ENCODE results near the gene CHRND.

The CHRND gene

DNA sequence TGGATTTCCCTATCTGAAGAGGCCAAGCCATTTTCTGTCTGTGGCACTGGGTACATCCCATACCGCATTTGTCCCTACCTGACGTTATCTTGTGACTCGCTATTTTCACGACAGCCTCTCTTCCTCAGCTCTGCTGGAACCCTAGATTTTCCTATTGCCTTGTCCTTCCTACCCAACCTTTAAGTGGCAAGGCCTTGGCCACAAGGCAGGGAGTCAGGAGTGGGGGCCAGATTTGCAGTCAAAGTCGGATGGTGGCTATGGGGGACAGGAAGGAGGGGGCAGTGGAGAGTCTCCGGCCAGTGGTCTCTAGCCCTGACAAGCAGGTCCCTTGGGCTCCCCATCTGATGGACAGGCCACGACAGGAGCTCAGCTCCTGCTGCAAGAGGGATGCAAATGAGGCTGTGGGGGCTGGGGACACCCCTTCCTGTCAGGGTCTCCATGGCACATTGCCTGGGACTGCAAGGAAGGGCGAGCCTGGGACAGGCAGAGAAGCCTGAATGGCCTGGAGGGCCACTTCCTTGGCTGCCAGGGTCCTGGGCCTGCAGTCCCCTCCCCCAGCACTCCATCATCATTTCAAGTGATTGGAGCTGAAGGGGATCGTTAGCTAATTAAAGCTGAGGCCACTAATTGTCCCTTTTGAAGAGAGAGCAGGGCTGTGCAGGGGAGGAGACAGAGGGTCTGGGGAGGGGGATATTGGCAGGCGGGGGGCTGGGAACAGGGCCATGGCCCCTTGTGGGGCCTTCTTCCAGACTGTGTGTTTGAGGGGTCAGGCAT, 32.1 kb upstream of the CHRND start:
- Mint-ChIP-seq H3K36me3 (no peaks in the 10 kb centered on the region), H3K4me3 (no peak overlapping the region), H3K27ac (no peak overlapping the region), H3K27me3 (peaks cover 4% of the 10 kb centered on the region), H3K9me3 (ENCODE audit: low read depth) (no peaks in the 10 kb centered on the region), H3K4me1 (ENCODE audit: low read depth) (no peaks in the 10 kb centered on the region)

DNA sequence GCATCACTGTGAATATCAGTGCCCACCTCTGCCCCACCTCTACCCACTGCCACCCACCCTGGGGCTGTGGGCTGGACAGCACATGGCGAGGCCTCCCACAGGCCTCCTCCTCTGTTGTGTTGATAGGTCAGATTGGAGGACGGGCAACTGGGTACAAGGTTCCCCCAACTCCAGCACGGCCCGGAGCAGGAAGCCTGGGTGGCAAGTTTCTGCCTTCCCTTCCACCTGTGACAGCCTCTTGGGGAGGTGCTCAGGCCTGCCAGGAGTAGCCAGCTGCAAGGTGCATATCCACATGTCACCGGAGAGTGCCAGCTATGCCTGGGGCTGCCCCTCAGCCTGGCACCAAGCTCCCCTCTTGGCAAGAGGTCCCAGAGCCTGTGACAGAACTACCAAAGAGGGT, 31.4 kb upstream of the CHRND start:
- Mint-ChIP-seq H3K27me3 (no peaks in the 10 kb centered on the region), H3K4me1 (ENCODE audit: low read depth) (no peaks in the 10 kb centered on the region)

GRCh38 chr2:232495292-232495691, 30.7 kb upstream of the CHRND start:
- H3K4me3 Mint-ChIP-seq: no peak overlapping the region
- no peak overlapping the region for H3K27ac Mint-ChIP-seq
- no peaks in the 10 kb centered on the region for H3K36me3 Mint-ChIP-seq
- no peaks in the 10 kb centered on the region for H3K4me1 Mint-ChIP-seq (ENCODE audit: low read depth)
- no peaks in the 10 kb centered on the region for H3K9me3 Mint-ChIP-seq (ENCODE audit: low read depth)
- no peaks in the 10 kb centered on the region for H3K27me3 Mint-ChIP-seq

More for the DNA sequence above, 31.4 kb upstream of the CHRND start:
- no peaks in the 10 kb centered on the region for H3K36me3 Mint-ChIP-seq
- H3K9me3 Mint-ChIP-seq (ENCODE audit: low read depth): no peaks in the 10 kb centered on the region
- H3K27ac Mint-ChIP-seq: no peak overlapping the region
- H3K4me3 Mint-ChIP-seq: no peak overlapping the region

GRCh38 chr2:232496501-232497270, 29.3 kb upstream of the CHRND start:
- H3K4me3 Mint-ChIP-seq: no peak overlapping the region

GRCh38 chr2:232497348-232497747, 28.6 kb upstream of the CHRND start:
- H3K27ac Mint-ChIP-seq: no peak overlapping the region
- H3K36me3 Mint-ChIP-seq: no peaks in the 10 kb centered on the region
- peaks cover 1% of the 10 kb centered on the region for H3K27me3 Mint-ChIP-seq
- H3K9me3 Mint-ChIP-seq (ENCODE audit: low read depth): no peaks in the 10 kb centered on the region
- peaks cover 1% of the 10 kb centered on the region for H3K4me1 Mint-ChIP-seq (ENCODE audit: low read depth)
- no peak overlapping the region for H3K4me3 Mint-ChIP-seq

More at GRCh38 chr2:232496501-232497270, 29.3 kb upstream of the CHRND start:
- Mint-ChIP-seq H3K4me1 (ENCODE audit: low read depth) (no peaks in the 10 kb centered on the region), H3K36me3 (no peaks in the 10 kb centered on the region), H3K27me3 (no peaks in the 10 kb centered on the region), H3K9me3 (ENCODE audit: low read depth) (no peaks in the 10 kb centered on the region), H3K27ac (no peak overlapping the region)

GRCh38 chr2:232498452-232498851, 27.5 kb upstream of the CHRND start:
- no peaks in the 10 kb centered on the region for H3K9me3 Mint-ChIP-seq (ENCODE audit: low read depth)
- H3K36me3 Mint-ChIP-seq: no peaks in the 10 kb centered on the region
- H3K27me3 Mint-ChIP-seq: peaks cover 4% of the 10 kb centered on the region
- peaks cover 4% of the 10 kb centered on the region for H3K4me1 Mint-ChIP-seq (ENCODE audit: low read depth)
- H3K4me3 Mint-ChIP-seq: no peak overlapping the region
- no peak overlapping the region for H3K27ac Mint-ChIP-seq

DNA sequence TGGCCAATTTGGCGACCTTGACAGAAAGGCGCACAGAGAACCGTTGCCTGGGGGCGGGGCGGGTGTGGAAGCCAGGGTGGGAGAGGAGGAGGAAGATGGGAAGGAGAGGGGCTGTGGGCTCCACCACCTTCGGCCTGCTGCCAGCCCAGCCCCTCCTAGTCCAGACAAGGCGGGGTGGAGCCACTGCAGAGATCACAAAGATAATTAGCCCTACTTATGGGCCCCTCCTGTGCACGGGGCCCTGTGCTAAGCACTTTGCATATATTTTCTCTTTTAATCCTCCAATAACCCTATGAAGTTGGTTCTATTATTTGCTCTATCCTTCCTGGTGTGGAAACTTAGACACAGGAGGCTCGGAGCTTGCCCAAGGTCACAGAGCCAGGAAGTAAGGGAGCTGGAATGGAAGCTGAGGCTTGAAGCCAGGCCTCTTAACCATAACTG, 24.6 kb upstream of the CHRND start:
- H3K4me1 Mint-ChIP-seq (ENCODE audit: low read depth): peaks cover 4% of the 10 kb centered on the region
- no peaks in the 10 kb centered on the region for H3K36me3 Mint-ChIP-seq
- no peak overlapping the region for H3K27ac Mint-ChIP-seq
- no peak overlapping the region for H3K4me3 Mint-ChIP-seq
- peaks cover 7% of the 10 kb centered on the region for H3K27me3 Mint-ChIP-seq
- H3K9me3 Mint-ChIP-seq (ENCODE audit: low read depth): no peaks in the 10 kb centered on the region

DNA sequence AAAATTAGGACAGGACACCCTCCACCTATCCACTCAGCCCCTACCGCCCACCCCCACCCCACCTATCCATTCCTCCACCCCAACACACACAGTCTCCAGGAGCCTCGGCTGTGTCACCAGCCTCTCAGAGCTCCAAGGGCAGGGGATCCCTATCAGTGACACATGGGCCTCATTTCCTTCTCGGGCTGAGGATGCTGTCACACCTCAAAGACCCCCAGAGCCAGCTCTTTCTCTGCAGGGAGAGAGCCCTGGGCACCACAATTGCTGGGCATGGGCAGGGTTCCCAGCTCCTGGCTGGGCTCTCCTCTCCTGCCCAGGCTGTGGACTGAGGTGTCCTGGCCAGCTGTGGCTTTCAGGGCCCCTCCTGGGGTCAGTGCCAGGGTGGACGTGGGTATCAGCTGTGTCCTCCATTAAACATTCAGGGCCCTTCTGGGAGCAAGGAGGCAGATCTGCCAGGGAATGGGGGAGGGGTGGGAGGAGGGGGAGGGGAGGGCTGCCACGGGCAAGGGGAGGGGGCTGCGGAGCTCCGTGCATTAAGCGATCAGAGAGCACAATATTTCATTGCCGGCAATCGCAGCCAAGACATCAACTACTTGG, 24.1 kb upstream of the CHRND start:
- H3K27me3 Mint-ChIP-seq: peaks cover 7% of the 10 kb centered on the region
- H3K4me3 Mint-ChIP-seq: no peak overlapping the region
- H3K4me1 Mint-ChIP-seq (ENCODE audit: low read depth): peaks cover 4% of the 10 kb centered on the region
- no peaks in the 10 kb centered on the region for H3K36me3 Mint-ChIP-seq
- no peaks in the 10 kb centered on the region for H3K9me3 Mint-ChIP-seq (ENCODE audit: low read depth)
- no peak overlapping the region for H3K27ac Mint-ChIP-seq

GRCh38 chr2:232502511-232502910, 23.4 kb upstream of the CHRND start:
- H3K4me3 Mint-ChIP-seq: peak overlapping the region; percentile 86

GRCh38 chr2:232502911-232503808, 22.8 kb upstream of the CHRND start:
- Mint-ChIP-seq H3K9me3 (ENCODE audit: low read depth) (no peaks in the 10 kb centered on the region), H3K4me1 (ENCODE audit: low read depth) (peaks cover 4% of the 10 kb centered on the region), H3K27ac (no peak overlapping the region), H3K36me3 (no peaks in the 10 kb centered on the region), H3K4me3 (peak overlapping the region; percentile 72), H3K27me3 (peaks cover 7% of the 10 kb centered on the region)

More at GRCh38 chr2:232502511-232502910, 23.4 kb upstream of the CHRND start:
- Mint-ChIP-seq H3K27ac (peak overlapping the region; percentile 81), H3K4me1 (ENCODE audit: low read depth) (peaks cover 4% of the 10 kb centered on the region), H3K9me3 (ENCODE audit: low read depth) (no peaks in the 10 kb centered on the region), H3K27me3 (peaks cover 7% of the 10 kb centered on the region), H3K36me3 (no peaks in the 10 kb centered on the region)

- Mint-ChIP-seq H3K9me3 (ENCODE audit: low read depth) (no peaks in the 10 kb centered on the region), H3K36me3 (no peaks in the 10 kb centered on the region), H3K27ac (no peak overlapping the region), H3K27me3 (peaks cover 7% of the 10 kb centered on the region), H3K4me1 (ENCODE audit: low read depth) (peaks cover 4% of the 10 kb centered on the region), H3K4me3 (peak overlapping the region; percentile 72)
These were observed 22.1 kb upstream of the CHRND start for GRCh38 chr2:232503809-232504323.

DNA sequence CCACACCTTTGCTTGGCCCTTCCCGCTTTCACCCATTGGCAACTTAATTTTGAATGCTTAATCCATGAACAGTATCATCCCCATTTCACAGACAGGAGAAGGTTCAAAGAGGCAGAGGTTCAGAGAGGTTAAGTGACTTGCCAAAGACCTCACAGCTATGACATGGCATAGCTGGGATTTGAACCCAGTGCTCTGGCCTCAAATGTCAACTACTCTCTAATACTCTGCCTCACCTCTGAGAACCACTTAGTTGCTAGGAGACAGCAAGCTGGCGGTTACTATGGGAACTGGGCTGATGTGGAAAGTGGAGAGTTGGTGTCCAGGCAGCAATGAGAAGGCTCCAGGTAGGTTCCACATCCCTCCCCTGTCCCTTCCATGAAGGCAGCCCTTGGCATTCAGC, 21.5 kb upstream of the CHRND start:
- Mint-ChIP-seq H3K27ac (no peak overlapping the region), H3K9me3 (ENCODE audit: low read depth) (no peaks in the 10 kb centered on the region), H3K36me3 (no peaks in the 10 kb centered on the region), H3K27me3 (peaks cover 7% of the 10 kb centered on the region), H3K4me1 (ENCODE audit: low read depth) (peaks cover 4% of the 10 kb centered on the region), H3K4me3 (peak overlapping the region; percentile 6)

GRCh38 chr2:232505856-232506255, 20.1 kb upstream of the CHRND start:
- no peak overlapping the region for H3K27ac Mint-ChIP-seq
- peaks cover 4% of the 10 kb centered on the region for H3K4me1 Mint-ChIP-seq (ENCODE audit: low read depth)
- H3K9me3 Mint-ChIP-seq (ENCODE audit: low read depth): no peaks in the 10 kb centered on the region
- no peaks in the 10 kb centered on the region for H3K36me3 Mint-ChIP-seq
- no peak overlapping the region for H3K4me3 Mint-ChIP-seq
- H3K27me3 Mint-ChIP-seq: peaks cover 7% of the 10 kb centered on the region

- Mint-ChIP-seq H3K4me1 (ENCODE audit: low read depth) (peaks cover 4% of the 10 kb centered on the region), H3K9me3 (ENCODE audit: low read depth) (no peaks in the 10 kb centered on the region), H3K27me3 (peaks cover 7% of the 10 kb centered on the region), H3K36me3 (no peaks in the 10 kb centered on the region), H3K4me3 (no peak overlapping the region), H3K27ac (no peak overlapping the region)
These were observed 19.3 kb upstream of the CHRND start for GRCh38 chr2:232506709-232507108.

All from activated naive CD8-positive, alpha-beta T cell (primary cell).